ENCODE measurements around the gene TKT. TPM values are rescaled to one million over a fixed set of nuclear protein-coding genes. Genes with fewer than 3 reads are reported as not detected.

TKT gene
- total and polyA plus RNA-seq, 2 experiments from 2014 or later, result 584 to 1,411 TPM

- TF ChIP-seq ETS1 (IDR thresholded peaks at IDR 0.05), result no peak
- TF ChIP-seq STAT1 (IDR thresholded peaks at IDR 0.05; ENCODE audit: unreplicated experiment), result no peak
- no peak for TF ChIP-seq CREB1 (CRISPR knock-in tag; IDR thresholded peaks at IDR 0.05; ENCODE audit: low read depth)
- TF ChIP-seq NANOG (IDR thresholded peaks at IDR 0.05; ENCODE audit: borderline replicate concordance), result no peak
- no peak for TF ChIP-seq EZH2 (IDR thresholded peaks at IDR 0.05; ENCODE audit: low read depth, unreplicated experiment)
- no peak for TF ChIP-seq EZH2phosphoT487 (IDR thresholded peaks at IDR 0.05; ENCODE audit: unreplicated experiment)
- no peak for TF ChIP-seq JUNB (IDR thresholded peaks at IDR 0.05; ENCODE audit: unreplicated experiment)
- no peak for TF ChIP-seq REST (IDR thresholded peaks at IDR 0.05; ENCODE audit: unreplicated experiment)
- no peak for TF ChIP-seq CTCF (conservative IDR thresholded peaks at IDR 0.05; ENCODE audit: low read depth in 2 of 2)
- no peak for TF ChIP-seq ZNF462 (CRISPR knock-in tag; IDR thresholded peaks at IDR 0.05)
- no peak for TF ChIP-seq ZNF114 (CRISPR knock-in tag; IDR thresholded peaks at IDR 0.05)
- no peak for TF ChIP-seq POLR2AphosphoS5 (IDR thresholded peaks at IDR 0.05; ENCODE audit: low read depth)
- TF ChIP-seq ZNF331 (CRISPR knock-in tag; IDR thresholded peaks at IDR 0.05; ENCODE audit: low read depth), result no peak
- ATAC-seq, result no peak
- H3K79me2 ChIP-seq (replicated peaks; ENCODE audit: insufficient read depth), result no peaks in the 10 kb centered on the region
- Mint-ChIP-seq H3K27ac (no peak overlapping the region), H3K4me3 (no peak overlapping the region), H3K27me3 (ENCODE audit: insufficient read depth, low read depth, poor library complexity) (peaks cover 6% of the 10 kb centered on the region), H3K36me3 (ENCODE audit: low read depth) (peaks cover 6% of the 10 kb centered on the region; the same call in 2 of the 3 replicates), H3K4me1 (no peaks in the 10 kb centered on the region), H3K9me3 (peaks cover 17% of the 10 kb centered on the region)
- no peaks in the 10 kb centered on the region for H3K9me2 ChIP-seq (ENCODE audit: insufficient read depth)
- H3K4me2 ChIP-seq, result no peak overlapping the region
- no peak for DNase-seq (ENCODE audit: low spot score)
- H3K27me3 ChIP-seq (ENCODE audit: insufficient read depth), result no peaks in the 10 kb centered on the region
- no peaks in the 10 kb centered on the region for H3K4me1 ChIP-seq (ENCODE audit: insufficient read depth)
- H3K27ac ChIP-seq (ENCODE audit: low read depth), result no peak overlapping the region
- H3K36me3 ChIP-seq (ENCODE audit: insufficient read depth), result no peaks in the 10 kb centered on the region
- H2AFZ ChIP-seq, result no peak overlapping the region
- no peaks in the 10 kb centered on the region for H4K20me1 ChIP-seq (replicated peaks; ENCODE audit: insufficient read depth)
- no peaks in the 10 kb centered on the region for H3F3A ChIP-seq (replicated peaks; ENCODE audit: low read depth)
- H3K4me3 ChIP-seq, result no peak overlapping the region
Observed at GRCh38 chr3:53211706-53212702, 43.8 kb downstream of the TKT start.
